GM18517 (cell line): ENCODE data around the gene GRID2IP.
"Not testable (repeated sequence)": the region's sequence is repeated elsewhere in the genome, so short reads cannot be mapped to it uniquely, and the experiment has no call there.

ENCODE experiments used
- ATAC-seq: cut with Tn5 transposase; IDR thresholded peaks from one replicate; pipeline ENCODE4 v1.9.1; 2021; ENCODE audit warnings: mild to moderate bottlenecking, moderate library complexity; ENCODE audit not compliant: unreplicated experiment

The GRID2IP gene

GRCh38 chr7:6495597-6496262 is 55.5 kb downstream of the GRID2IP start:
- ATAC-seq, result no peak

DNA sequence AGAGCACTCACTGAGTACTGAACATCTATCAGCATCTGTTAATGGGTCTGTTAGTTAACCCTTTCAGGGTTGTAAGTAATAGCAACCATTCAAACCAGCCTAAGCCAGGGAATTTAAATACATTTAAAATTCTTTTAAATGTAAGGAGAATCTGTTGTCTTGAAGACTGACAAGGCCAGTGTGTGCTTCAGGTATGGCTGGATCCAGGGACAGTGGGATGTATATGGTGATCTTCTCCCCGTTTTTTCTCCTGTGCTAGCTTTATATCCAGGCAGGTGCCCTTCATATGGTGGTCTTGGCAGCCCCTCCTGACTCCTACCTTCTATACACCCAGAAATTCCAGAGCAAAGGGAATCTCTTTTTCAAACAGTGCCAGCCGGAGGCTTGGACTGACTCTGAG is 56.9 kb downstream of the GRID2IP start:
- no peak for ATAC-seq

- ATAC-seq, result no peak
These were observed 60.1 kb downstream of the GRID2IP start for GRCh38 chr7:6491194-6491593.

GRCh38 chr7:6489612-6490011 is 61.6 kb downstream of the GRID2IP start:
- no peak for ATAC-seq

DNA sequence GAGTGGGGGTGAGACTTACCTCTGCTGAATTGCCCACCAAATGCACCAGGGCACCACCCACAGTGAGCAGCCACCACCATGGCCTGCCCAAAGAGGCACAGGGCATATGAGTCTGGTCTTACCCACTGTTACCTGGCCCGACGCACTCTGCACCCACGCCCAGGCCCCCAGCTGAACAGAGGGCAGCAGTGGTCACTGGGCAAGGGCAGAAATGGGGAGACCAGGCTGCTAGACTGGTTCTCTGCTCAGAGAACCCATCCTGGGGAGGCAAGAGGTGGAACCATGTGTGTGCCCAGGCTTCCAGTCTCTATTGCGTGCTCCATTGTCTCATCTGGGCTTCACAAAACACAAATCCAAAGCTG is 64.1 kb downstream of the GRID2IP start:
- ATAC-seq, result no peak

DNA sequence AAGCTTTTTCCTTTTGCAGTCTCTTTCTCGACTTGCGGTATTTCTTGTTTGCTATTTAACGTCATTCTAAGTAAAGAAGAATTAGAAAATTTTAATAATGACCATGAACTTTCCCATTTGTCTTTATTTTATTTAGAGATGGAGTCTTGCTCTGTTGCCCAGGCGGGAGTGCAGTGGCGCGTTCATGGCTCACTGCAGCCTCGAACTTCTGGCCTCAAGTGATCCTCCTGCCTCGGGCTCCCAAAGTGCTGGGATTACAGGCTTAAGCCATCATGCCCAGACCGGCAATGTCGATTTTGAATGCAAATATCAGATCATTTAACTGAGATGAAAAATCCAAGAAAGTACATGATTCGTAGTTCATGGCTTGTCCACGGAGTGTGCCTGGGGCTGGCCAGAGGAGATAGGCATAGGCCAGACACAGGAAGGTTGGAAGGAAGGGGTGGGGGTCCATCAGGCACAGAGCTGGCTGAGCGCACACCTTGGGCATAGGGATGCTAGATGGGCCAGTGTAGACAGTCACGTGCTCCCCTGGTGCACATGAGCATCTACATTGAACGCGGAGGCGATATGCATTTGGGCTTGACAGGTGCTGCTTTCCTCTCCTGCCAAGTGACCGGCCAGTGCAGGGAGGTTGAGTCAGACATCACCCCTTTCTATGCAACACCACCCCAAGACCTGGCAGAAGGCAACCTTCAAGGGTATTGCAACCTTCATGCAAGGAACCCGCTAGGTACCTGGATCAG is 64.7 kb downstream of the GRID2IP start:
- ATAC-seq, result no peak

DNA sequence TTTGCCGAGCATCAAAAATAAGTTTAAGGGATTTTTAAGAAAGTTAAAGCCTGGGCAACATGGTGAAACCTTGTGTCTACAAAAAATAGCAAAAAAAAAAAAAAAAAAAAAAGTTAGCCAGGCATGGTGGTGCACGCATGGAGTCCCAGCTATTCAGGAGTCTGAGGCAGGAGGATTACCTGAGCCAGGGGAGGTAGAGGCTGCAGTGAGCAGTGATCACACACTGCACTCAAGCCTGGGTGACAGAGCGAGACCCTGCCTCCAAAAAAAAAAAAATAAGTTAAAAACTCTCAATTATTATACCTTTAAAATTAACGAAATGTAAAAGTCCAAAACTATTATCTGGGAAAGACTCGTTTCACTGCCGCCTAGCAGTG is 68.5 kb downstream of the GRID2IP start:
- no peak for ATAC-seq

- no peak for ATAC-seq
These were observed 69.0 kb downstream of the GRID2IP start for GRCh38 chr7:6482307-6482706.

DNA sequence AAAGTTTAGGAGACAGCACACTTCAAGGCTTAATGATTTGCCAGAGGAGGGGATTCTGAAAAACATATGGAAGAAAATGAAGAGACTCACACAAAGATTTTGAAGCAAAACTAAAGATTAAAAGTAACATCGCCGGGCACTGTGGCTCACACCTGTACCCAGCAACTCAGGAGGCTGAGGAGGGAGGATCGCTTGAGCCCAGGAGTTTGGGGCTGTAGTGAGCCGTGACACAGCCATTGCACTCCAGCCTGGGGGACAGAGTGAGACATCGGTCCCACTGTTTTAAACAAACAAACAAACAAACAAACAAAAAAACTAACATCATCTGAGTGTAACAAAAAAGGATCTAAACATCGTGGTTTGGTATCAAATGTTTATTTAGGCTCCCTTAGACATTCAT is 69.8 kb downstream of the GRID2IP start:
- no peak for ATAC-seq

- ATAC-seq, result no peak
These were observed 71.0 kb downstream of the GRID2IP start for GRCh38 chr7:6480323-6480660.

GRCh38 chr7:6479067-6479466 is 72.2 kb downstream of the GRID2IP start:
- ATAC-seq, result no peak

- no peak for ATAC-seq
These were observed 73.1 kb downstream of the GRID2IP start for GRCh38 chr7:6478186-6478585.

DNA sequence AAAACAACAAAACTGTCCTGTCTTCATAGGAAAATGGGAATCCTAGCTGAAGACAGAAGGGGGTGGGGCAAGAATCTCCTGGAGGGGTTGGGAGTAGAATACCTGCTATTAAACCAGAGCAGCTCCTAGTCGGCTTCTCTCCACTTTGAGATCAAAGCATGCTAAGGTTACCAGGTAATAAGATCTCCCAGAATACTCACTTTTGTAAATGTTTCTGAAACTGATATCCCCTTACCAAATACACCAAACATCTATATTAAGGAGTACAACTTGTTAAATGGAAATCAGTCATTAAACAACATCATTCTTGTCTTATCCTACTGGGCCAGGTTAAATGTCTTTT is 74.0 kb downstream of the GRID2IP start:
- ATAC-seq, result no peak

GRCh38 chr7:6476596-6477317 is 74.5 kb downstream of the GRID2IP start:
- ATAC-seq, result no peak

DNA sequence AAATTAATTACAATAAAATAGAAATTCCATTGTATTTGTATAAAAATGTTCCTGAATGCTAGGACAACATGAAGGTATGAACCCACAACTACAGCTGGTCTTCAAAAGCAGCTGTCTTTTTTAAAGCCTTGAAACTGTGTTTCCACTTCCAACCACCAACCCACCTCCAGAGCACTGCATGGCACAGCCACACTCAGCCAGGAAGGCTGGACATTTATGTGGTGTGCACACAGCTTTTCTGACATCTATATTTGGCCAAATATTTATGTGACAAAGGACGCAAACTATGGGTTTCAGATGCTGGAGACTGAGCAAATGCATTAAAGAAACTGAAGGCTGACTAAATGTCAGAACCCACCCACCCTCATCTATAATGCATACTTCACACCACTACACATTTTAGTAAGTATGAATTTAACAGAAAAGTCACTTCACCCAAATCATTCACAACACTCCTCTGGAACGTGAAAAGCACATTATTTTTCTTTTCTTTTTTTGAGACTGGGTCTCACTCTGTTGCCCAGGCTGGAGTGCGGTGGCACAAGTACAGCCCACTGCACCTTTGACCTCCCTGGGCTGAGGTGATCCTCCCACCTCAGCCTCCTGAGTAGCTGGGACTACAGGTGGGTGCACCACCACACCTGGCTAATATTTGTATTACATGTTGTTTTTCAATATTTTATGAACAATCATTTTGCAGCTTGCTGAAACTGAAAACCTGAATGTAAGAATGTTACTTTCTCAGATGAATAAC is 75.7 kb downstream of the GRID2IP start:
- ATAC-seq, result no peak

GRCh38 chr7:6465862-6466261 is 85.4 kb downstream of the GRID2IP start:
- no peak for ATAC-seq

GRCh38 chr7:6463609-6464008 is 87.7 kb downstream of the GRID2IP start:
- not testable (repeated sequence) for ATAC-seq

- ATAC-seq, result no peak
These were observed 89.2 kb downstream of the GRID2IP start for GRCh38 chr7:6461946-6462550.

- ATAC-seq, result no peak
These were observed 90.2 kb downstream of the GRID2IP start for GRCh38 chr7:6460990-6461584.

DNA sequence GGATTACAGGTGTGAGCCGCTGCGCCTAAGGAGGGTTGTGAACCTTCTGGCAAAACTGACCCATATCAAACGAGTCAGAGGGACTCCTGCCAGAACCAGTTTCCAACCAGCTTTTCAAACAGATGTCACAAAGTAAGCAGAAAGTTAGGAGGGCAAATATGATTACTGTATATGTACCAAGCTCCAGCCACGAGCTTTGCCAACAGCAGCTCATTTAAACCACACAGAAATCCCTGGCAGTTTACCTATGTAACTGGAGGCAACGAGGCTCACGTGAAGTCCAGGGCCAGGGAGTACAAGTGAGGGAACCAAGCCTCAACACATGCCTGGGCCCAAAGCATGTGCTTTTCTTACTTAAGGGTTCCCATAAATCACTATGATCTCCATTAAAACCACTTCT is 91.0 kb downstream of the GRID2IP start:
- ATAC-seq, result no peak

GRCh38 chr7:6458676-6459075 is 92.6 kb downstream of the GRID2IP start:
- ATAC-seq, result not testable (repeated sequence)
